Esophagus (tissue), 2 donors: ENCODE data around the gene CDK11B. TPM values are rescaled to one million over a fixed set of nuclear protein-coding genes. Genes with fewer than 3 reads are reported as not detected.
"Not testable (repeated sequence)": the region's sequence is repeated elsewhere in the genome, so short reads cannot be mapped to it uniquely, and the experiment has no call there.

Experiments
- H3K27ac ChIP-seq, 2 donors: one replicate each; pipeline ENCODE4 v1.5.1; 2013; ENCODE audit warnings: low read depth in 2 of 2, mild to moderate bottlenecking in 2 of 2, inconsistent platforms in 1 of 2, low read length in 1 of 2, moderate library complexity in 1 of 2
- H3K27me3 ChIP-seq, 2 donors: one replicate each; pipeline ENCODE4 v1.6.1; 2013; ENCODE audit warnings: low read length in 2 of 2, control low read depth in 1 of 2, mild to moderate bottlenecking in 1 of 2; ENCODE audit not compliant: insufficient read depth in 2 of 2, control insufficient read depth in 1 of 2
- H3K36me3 ChIP-seq, 2 donors: one replicate each; pipeline ENCODE4 v1.6.1; 2013; ENCODE audit warnings: low read length in 1 of 2; ENCODE audit not compliant: control insufficient read depth in 2 of 2, insufficient read depth in 2 of 2
- H3K4me1 ChIP-seq, 2 donors: one replicate each; pipeline ENCODE4 v1.6.1; 2013; ENCODE audit warnings: low read length in 1 of 2; ENCODE audit not compliant: control insufficient read depth in 2 of 2, insufficient read depth in 2 of 2
- H3K4me3 ChIP-seq, 2 donors: one replicate each; pipeline ENCODE4 v1.5.1; 2013; ENCODE audit warnings: low read length in 2 of 2, mild to moderate bottlenecking in 2 of 2, low read depth in 1 of 2, moderate library complexity in 1 of 2
- H3K9me3 ChIP-seq, 2 donors: one replicate each; pipeline ENCODE4 v1.6.1; 2013; ENCODE audit warnings: mild to moderate bottlenecking in 2 of 2, low read depth in 1 of 2, low read length in 1 of 2, moderate library complexity in 1 of 2; ENCODE audit not compliant: control insufficient read depth in 2 of 2, insufficient read depth in 1 of 2
- WGBS, 2 donors: extraction: QIAGEN DNeasy Blood & Tissue Kit; methylation state at CpG; one replicate each; pipeline ENCODE4 v1.1.7; 2013; 5-methylcytosine and 5-hydroxymethylcytosine counted together
- polyA plus RNA-seq, 2 donors: library from polyadenylated mRNA; stranded (reverse); fragments of 200-250 nt; gene quantifications; one replicate each; pipeline ENCODE4 v1.2.3, GENCODE V29; 2013
- donor health status: healthy with polysubstance abuse.
- donor health status: Bipolar disorder and iron deficiency.

Gene CDK11B
- polyA plus RNA-seq, 2 donors = 20.6 to 21.0 TPM

- Histone ChIP-seq H3K4me1 (peaks cover 13 to 17% of the 10 kb centered on the region in 2 donors), H3K27me3 (peaks cover 0 to 7% of the 10 kb centered on the region in 2 donors), H3K4me3 (no peak overlapping the region), H3K27ac (no peak overlapping the region), H3K36me3 (no peaks in the 10 kb centered on the region), H3K9me3 (peaks cover 0 to 2% of the 10 kb centered on the region in 2 donors)
- WGBS, 2 donors = 18 to 19% methylated on average over 14 to 15 of the region's 16 CpGs
Observed at GRCh38 chr1:1597275-1597930, 61.4 kb downstream of the CDK11B start.

DNA sequence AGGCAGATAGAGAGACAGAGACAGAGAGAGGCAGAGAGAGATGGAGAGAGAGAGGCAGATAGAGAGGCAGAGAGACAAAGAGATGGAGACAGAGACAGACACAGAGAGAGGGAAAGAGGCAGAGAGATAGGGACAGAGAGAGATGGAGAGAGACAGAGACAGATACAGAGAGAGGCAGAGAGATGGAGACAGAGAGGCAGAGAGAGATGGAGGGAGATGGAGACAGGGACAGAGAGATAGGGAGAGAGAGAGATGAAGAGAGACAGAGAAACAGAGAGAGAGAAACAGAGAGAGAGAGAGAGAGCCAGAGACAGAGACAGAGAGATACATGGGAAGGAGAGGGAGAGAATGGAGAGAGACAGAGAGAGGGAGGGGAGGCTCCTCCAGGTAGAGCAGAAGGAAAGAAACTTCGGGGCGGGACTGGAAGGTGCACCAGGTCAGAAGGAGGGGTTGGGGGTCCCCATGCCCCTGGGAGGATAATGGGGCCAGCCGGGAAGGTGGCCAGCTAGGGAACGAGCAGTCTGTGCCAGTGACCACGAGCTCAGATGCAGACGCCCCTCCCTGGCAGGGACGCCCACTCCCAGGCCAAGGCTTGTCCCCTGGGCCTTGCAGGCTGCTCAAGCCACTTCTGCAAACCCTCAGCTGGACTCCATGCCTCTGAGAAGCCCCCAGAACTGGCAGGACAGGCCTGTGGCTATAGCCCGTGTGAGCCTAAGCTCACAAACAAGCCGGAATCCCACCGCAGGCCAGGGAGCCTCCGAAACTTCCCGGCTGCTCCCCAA is 62.1 kb downstream of the CDK11B start:
- WGBS, 2 donors = 41 to 42% methylated on average over 12 of the region's 12 CpGs
- Histone ChIP-seq H3K9me3 (peaks cover 0 to 2% of the 10 kb centered on the region in 2 donors), H3K4me1 (peaks cover 13 to 17% of the 10 kb centered on the region in 2 donors), H3K27me3 (peaks cover 0 to 7% of the 10 kb centered on the region in 2 donors), H3K27ac (no peak overlapping the region), H3K36me3 (no peaks in the 10 kb centered on the region), H3K4me3 (no peak overlapping the region)

GRCh38 chr1:1595341-1595740 is 63.5 kb downstream of the CDK11B start:
- not testable (repeated sequence) for H3K36me3 ChIP-seq, H3K4me3 ChIP-seq, H3K27me3 ChIP-seq, H3K9me3 ChIP-seq, H3K27ac ChIP-seq
- WGBS, 2 donors = 81 to 85% methylated on average over 2 of the region's 2 CpGs
- H3K4me1 ChIP-seq = peaks cover 10% of the 10 kb centered on the region in 2 donors

GRCh38 chr1:1594602-1595260 is 64.1 kb downstream of the CDK11B start:
- peaks cover 0 to 2% of the 10 kb centered on the region in 2 donors for H3K9me3 ChIP-seq
- H3K27me3 ChIP-seq = peaks cover 0 to 4% of the 10 kb centered on the region in 2 donors
- no peak overlapping the region for H3K4me3 ChIP-seq
- WGBS, 2 donors = 41 to 55% methylated on average over 10 of the region's 10 CpGs
- no peak overlapping the region for H3K27ac ChIP-seq
- no peaks in the 10 kb centered on the region for H3K36me3 ChIP-seq
- H3K4me1 ChIP-seq = peaks cover 7 to 8% of the 10 kb centered on the region in 2 donors

GRCh38 chr1:1593834-1594601 is 64.8 kb downstream of the CDK11B start:
- Histone ChIP-seq H3K9me3 (peaks cover 0 to 2% of the 10 kb centered on the region in 2 donors), H3K36me3 (no peaks in the 10 kb centered on the region), H3K27me3 (peaks cover 0 to 3% of the 10 kb centered on the region in 2 donors)

DNA sequence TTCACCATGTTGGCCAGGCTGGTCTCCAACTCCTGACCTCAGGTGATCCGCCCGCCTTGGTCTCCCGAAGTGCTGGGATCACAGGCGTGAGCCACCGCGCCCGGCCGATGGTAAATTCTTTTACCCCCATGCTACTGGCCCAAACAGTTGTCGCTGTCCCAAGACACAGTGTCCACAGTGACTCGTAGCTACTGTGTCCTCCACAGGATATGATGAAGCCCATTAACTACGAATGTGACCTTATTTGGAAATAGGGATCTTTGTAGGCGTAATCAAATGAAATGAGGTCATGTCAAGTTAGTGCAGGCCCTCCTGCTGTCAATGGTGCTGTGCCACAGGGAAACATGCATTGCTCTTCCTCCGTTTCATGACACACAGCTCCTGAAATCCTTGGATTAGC is 67.4 kb downstream of the CDK11B start:
- H3K4me3 ChIP-seq = no peak overlapping the region
- H3K36me3 ChIP-seq = no peaks in the 10 kb centered on the region
- WGBS, 2 donors = 84 to 87% methylated on average over 13 of the region's 13 CpGs
- H3K27me3 ChIP-seq = no peaks in the 10 kb centered on the region
- H3K4me1 ChIP-seq = no peaks in the 10 kb centered on the region
- H3K27ac ChIP-seq = no peak overlapping the region
- H3K9me3 ChIP-seq = no peaks in the 10 kb centered on the region

More at GRCh38 chr1:1593834-1594601, 64.8 kb downstream of the CDK11B start:
- Histone ChIP-seq H3K4me1 (peaks cover 3 to 4% of the 10 kb centered on the region in 2 donors), H3K27ac (no peak overlapping the region), H3K4me3 (no peak overlapping the region)
- WGBS, 2 donors = 78 to 79% methylated on average over 24 of the region's 24 CpGs

Other genes starting within 250 kb of the CDK11B start
- gene ANKRD65, start 237.7 kb downstream of the CDK11B start, polyA plus RNA-seq = 10 to 100 TPM; 10.6 to 12.4 TPM
- 10 to 100 TPM; 21.0 to 21.4 TPM for gene VWA1, start 223.3 kb downstream of the CDK11B start, polyA plus RNA-seq
- 1 to 10 TPM; 1.8 to 2.1 TPM for gene ATAD3C, start 209.3 kb downstream of the CDK11B start, polyA plus RNA-seq
- 10 to 100 TPM; 20.7 to 43.3 TPM for gene ATAD3B, start 187.2 kb downstream of the CDK11B start, polyA plus RNA-seq
- gene ATAD3A, start 146.8 kb downstream of the CDK11B start, polyA plus RNA-seq = 10 to 100 TPM; 25.4 to 26.1 TPM
- 1 to 10 TPM; 2.1 to 3.1 TPM for gene TMEM240, start 118.4 kb downstream of the CDK11B start, polyA plus RNA-seq
- gene SSU72, start 84.1 kb downstream of the CDK11B start, polyA plus RNA-seq = 10 to 100 TPM; 67.7 to 91.4 TPM
- gene FNDC10, start 58.9 kb downstream of the CDK11B start, polyA plus RNA-seq = 1 to 10 TPM; 7.5 to 8.3 TPM
- gene MIB2, start 43.5 kb downstream of the CDK11B start, polyA plus RNA-seq = 100 to 1,000 TPM in 1 of 2 donors, 10 to 100 TPM in 1; 89.9 to 153 TPM
- 1 to 10 TPM in 1 of 2 donors, under 1 TPM in 1; 0.91 to 2.7 TPM for gene MMP23B, start 26.8 kb downstream of the CDK11B start, polyA plus RNA-seq
- 10 to 100 TPM; 12.0 to 17.9 TPM for gene SLC35E2B, start 33.8 kb upstream of the CDK11B start, polyA plus RNA-seq
- gene CDK11A, start 65.4 kb upstream of the CDK11B start, polyA plus RNA-seq = 10 to 100 TPM; 15.4 to 56.7 TPM
- 10 to 100 TPM; 32.1 to 39.7 TPM for gene NADK, start 119.5 kb upstream of the CDK11B start, polyA plus RNA-seq
- 10 to 100 TPM; 43.3 to 66.1 TPM for gene GNB1, start 232.1 kb upstream of the CDK11B start, polyA plus RNA-seq